HG03064 (cell line): ENCODE data around the gene TMEM176A.
"Not testable (repeated sequence)": the region's sequence is repeated elsewhere in the genome, so short reads cannot be mapped to it uniquely, and the experiment has no call there.

Experiments used
- ATAC-seq: cut with Tn5 transposase; IDR thresholded peaks from one replicate; pipeline ENCODE4 v1.9.1; 2021; ENCODE audit warnings: low read depth; ENCODE audit not compliant: unreplicated experiment

The TMEM176A gene

DNA sequence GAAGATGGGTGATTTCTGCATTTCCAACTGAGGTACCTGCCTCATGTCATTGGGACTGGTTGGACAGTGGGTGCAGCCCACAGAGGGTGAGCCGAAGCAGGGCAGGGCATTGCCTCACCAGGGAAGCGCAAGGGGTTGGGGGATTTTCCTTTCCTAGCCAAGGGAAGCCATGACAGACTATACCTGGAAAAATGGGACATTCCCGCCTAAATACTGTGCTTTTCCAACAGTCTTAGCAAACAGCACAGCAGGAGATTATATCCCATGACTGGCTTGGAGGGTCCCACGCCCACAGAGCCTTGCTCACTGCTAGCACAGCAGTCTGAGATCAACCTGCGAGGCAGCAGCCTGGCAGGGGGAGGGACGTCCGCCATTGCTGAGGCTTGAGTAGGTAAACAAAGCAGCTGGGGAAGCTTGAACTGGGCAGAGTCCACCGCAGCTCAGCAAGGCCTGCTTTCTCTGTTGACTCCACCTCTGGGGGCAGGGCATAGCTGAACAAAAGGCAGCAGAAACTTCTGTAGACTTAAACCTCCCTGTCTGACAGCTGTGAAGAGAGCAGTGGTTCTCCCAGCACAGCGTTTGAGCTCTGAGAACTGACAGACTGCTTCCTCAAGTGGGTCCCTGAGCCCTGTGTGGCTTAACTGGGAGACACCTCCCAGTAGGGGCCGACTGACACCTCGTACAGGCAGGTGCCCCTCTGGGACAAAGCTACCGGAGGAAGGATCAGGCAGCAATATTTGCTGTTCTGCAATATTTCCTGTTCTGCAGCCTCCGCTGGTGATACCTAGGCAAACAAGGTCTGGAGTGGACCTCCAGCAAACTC lies 7.3 kb downstream of the TMEM176A start:
- not testable (repeated sequence) for ATAC-seq

DNA sequence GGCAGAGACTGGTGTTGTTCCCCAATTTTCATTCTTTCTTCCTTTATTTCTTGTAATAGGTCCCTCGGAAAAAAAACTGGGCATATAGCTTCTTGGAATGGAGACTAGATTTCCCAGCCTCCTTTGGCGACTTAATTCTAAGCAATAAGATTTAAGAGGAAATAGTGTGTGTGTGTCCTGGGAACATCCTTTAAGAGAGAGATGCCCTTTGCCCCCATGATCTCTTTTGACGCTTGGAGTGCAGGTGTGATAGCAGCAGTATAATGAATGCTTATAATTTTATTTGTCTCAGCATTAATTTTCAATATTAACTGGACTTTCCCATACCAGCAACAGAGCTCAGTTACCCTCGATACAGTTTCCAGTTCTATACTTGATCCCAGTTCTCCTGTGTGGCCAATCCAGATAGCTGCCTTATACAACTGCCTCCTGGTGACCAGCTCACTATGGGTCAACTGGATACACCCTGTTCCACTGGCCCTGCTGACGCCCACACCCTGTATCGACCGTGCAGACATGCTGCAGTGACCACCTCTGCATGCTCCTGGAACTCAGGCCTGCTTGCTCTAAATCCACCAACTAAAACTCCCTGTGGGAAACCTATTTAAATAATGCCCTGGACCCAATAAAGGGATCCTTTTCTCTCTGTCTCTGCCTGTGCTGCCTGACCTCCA lies 13.9 kb downstream of the TMEM176A start:
- ATAC-seq = no peak

DNA sequence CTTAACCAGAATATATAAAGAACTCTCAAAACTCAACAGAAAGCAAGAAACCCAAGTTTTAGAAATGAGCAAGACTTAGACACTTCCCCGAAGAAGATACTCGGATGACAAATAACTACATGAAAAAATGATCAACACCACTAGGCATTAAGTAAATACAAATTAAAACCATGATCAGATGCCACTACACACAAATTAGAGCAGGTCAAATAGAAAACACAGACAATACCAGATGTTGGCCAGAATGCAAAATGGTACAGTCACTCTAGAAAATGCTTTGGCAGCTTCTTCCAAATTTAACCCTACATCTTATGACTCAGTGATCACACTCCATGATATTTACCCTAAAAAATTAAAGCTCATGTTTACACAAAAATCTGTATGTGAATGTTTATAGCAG lies 18.4 kb downstream of the TMEM176A start:
- ATAC-seq = no peak

DNA sequence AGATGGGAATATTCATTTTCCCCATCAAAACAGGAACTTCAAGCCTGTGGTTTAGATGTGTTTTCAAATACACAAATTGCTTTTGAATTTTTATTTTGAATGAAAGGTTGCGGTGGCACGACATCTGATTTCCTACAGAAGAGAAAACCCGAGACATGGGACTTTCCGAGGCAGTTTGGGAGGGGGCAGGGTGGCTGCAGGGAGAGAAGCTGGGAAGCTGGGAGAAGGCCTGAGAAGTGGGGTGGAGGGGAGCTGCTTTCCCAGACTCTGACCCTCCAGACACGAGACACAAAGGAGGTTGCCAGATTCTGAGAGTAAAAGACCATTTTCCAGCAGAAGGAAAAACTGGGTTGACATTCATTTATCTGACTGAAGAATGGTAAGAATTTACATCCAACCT lies 19.6 kb downstream of the TMEM176A start:
- ATAC-seq = no peak

DNA sequence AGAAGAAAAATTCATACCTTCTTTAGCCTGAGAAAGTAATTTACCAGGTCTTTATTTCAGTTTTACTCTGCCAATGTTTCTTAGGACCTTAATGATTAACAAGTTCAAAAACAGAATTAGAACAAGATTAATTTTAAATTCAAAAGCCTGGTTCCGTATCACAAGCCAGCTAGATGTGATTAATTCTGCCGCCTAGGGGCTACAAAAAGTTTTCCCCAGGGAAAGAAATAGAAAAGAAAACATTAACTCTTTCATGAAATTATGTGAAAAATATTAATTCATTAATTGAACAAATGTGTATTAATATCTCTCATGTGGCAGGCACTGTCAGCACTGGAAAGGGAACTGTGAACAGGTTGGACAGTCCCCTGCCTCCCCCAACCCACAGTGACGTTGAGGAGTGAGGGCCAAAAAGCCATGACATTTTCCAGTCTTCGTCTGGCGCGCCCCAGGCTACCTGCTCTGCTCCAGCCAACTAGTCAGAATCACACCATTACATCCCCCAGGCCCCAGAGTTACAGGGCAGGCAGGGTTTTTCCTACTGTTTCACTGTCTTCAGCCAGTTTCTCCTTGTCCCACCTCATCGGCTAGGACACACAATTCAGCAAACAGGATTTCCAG lies 20.1 kb downstream of the TMEM176A start:
- no peak for ATAC-seq

DNA sequence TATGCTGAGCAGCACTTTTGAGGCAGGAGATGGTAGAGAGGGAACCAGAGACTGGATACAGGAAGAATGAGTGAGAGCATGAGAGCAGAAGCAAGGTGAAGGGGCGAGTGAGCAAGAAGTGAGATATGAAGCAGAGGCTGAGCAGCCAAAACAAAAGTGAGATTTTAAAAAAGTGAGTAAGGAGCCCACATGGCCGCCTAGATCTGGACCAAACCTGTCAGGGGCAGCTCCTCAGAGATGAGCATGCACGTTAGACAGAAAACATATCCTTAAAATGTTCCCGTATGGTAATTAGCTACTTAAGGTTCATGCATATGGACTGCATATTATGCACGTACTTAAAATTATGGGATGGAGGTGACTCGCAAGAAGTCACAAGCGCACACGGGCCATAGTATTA lies 22.5 kb downstream of the TMEM176A start:
- ATAC-seq = no peak

DNA sequence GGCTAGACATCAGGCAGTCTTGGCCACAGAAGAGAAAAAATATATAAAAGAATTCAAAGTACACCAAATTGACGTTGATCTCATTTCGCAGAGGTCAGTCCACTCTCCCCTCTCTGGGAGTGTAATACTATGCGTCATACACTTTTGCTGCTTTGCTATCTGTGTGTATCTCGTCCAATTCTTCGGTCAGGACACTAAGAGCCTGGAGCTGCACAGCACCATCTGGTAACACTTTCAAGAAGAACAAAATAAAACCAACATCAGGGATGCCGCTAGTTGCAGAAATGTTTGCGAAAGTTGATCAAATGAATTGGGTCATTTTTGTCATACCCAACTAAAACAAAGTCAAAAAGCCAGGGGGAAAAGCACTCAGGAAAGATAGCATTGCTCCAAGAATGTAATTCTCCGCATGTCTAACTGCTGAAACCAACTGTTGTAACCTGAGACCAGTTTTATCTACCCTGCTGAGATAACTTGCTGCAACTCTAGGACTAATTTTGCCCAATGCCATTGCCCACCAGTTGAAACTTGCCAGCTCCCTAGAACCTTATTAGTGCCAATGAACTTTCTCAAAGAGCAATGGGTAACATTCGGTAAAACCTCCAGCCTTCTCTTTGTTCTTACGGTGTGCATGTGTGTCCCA lies 23.0 kb downstream of the TMEM176A start:
- no peak for ATAC-seq

DNA sequence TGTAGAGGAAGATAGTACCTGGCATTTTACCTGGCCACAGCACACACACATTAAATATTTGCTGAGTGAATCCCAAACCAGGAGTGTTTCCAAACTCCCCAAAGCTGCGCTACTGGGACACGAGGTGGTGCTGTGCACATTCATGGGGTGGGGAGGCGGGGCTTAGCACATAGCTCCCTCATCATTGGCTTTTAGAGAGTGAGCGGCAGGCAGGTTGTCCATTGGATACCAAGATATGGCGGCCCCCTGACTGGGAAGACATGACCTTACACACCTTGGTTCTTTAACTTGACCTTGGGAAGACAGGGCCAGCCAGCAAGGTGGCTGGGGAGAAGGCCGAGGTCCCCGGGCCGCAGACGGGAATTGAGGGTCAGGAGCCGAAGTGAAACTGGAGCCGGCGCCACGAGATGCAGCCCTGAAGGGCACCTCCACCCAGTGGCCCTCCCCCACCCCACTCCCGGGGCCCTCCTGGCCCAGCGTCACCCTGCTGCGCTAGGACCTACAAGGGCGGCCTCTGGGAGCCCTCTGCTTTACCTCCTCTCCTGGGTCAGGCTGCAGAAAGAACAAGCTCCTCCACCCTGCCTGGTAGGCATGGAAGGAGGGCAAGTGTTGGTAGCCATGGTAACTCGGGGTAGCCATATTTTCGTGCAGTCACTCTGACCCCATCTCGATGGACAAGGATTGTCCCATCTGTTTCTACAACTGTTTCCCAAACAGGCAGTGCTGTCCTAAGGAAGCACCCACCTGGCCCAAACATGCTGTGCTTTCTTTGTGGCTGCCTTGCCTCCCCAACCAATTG lies 24.0 kb downstream of the TMEM176A start:
- no peak for ATAC-seq

DNA sequence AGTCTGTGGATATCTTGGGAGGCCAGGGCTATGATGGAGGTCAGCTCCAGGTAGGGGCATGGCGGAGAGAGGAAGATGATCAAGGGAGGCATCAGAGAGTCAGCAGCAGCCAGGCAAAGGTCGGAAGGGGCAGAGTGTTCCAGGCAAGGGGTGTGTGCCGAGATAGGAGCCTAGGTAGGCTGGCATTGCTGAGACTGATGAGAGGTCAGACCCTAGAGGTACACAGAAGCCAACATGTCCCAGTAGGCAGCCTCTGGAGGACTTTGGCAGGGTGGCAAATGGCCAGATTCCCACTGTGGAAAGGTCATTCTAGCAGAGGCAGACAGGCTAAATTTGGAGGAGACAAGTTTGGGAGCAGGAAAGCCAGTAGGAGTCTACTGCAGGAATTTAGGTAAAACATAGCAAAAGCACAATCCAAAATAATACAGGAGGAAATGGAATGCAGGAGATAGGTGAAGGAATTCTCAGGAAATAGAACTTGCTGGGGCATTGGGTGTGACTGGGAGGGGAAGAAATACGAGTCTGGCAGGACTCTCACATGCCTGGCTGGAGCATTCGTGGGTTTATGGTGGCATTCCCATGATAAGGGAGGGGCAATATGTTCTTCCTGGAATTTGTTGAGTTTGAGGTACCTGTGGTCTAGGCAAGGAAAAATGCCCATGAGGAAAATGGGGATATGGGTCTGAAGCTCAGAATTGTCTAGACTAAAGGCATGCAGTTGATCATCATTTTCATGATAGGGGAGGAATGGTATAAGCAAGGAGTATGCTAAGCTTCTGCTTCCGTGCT lies 25.7 kb downstream of the TMEM176A start:
- ATAC-seq = no peak

DNA sequence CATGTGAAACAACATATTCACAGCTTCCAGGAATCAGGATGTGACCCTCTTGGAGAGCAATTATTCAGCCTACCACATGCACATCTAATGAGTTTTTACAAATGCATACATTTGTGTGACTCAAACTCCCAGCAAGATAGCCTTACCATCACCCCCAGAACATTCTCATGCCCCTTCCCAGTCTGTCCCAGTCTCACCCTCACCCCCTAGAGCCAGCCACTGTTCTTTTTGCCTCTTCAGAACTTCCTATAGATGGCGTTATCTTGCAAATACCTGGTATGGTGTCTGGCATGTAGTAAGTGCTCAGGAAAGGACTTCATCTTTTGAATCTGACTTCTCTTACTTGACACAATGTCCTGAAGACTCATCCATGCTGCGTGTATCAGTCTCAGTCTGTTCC lies 27.8 kb downstream of the TMEM176A start:
- no peak for ATAC-seq

DNA sequence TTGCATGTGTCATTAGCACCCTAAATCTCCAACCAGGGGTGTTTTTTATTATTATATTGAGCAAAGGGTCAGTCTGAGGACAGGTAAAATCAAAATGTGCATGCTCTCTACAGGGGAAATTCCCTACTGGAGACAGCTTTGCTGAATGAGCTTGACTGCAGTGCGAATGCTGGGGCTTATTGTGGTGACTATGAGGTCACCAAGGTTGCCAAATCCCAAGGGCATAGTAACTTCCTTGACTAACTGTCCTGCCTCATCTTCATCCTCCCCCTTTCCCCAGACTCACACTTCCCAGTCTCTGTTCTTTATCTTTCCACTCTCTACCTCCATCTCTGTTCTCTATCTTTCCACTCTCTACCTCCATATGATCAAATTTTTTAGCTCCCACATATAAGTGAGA lies 28.9 kb downstream of the TMEM176A start:
- no peak for ATAC-seq

DNA sequence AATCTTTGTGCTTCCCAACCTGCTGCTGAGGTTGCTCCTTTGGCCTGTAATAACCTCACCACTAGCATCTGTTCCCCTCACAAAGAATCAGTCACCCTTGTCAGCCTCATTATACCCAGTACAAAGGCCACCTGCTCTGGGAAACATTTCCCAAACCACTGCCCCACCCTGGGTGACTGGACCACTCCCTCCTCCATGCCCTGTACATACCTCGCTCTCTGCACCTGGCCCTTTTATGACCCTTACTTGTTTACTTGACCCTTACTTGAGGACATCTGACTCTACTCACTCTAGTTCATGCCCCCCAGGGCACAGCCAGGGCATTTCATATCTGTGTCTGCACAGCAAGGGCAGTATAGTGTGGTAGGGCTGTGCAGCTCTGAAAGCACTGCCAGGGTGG lies 30.4 kb downstream of the TMEM176A start:
- no peak for ATAC-seq

DNA sequence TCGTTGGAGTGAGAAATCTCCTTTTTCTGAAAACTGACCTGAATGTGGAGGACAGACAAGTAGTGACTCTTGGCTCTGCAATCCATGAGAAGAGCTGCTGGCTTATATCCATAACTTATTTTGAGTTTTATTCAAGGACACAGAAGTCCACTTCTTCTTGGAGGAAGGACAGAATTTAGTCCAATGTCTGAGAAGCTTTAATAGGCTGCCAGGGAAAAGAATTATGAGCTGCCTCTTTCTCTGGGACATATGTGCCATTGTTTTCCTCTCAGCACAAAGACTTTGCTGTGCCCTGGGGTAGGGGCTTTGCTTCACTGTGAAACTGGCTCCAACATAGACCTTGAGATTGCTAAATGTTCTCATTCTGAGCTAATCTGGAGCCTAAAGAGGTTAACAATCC lies 31.3 kb downstream of the TMEM176A start:
- ATAC-seq = no peak

DNA sequence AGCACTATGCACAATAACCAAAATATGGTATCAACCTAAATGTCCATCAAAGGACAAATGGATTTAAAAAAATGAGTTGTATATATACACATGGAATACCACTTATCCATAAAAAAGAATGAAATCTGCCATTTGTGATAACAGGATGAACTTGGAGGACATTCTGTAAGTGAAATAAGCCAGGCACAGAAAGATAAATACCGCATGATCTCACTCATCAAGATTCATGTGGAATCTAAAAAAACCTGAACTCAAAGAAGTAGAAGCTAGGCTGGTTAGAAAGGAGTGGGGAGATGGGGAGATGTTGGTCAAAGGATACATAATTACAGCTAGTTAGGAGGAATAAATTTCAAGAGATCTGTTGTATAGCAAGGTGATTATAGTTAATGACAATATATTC lies 34.5 kb downstream of the TMEM176A start:
- ATAC-seq = no peak

DNA sequence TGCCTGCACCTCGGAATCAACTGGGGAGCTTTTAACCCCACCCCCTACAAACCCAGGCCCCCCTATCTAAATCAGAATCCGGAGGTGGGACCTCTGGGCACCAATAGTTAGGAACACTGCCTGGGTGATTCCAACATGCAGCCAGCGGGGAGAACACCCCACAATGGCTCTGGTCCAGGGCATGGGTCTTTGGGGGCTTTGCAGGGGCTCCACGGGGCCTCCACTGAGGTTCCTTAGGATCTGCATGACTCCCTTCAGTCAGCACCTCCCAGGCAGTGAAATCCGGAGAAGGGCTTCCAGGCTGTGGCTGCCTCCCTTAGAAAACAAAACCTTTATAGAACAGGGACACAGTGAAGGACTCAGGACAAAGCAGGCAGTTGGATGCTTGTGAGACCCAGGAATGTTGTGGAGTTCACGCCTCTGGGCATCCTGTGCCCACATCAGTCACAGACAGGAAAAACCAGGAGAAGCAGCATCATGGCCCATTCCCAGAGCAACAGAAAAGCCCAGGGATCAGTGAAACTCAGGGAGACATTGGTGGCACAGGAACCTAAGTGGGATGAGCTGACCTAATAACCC lies 35.2 kb downstream of the TMEM176A start:
- ATAC-seq = no peak

DNA sequence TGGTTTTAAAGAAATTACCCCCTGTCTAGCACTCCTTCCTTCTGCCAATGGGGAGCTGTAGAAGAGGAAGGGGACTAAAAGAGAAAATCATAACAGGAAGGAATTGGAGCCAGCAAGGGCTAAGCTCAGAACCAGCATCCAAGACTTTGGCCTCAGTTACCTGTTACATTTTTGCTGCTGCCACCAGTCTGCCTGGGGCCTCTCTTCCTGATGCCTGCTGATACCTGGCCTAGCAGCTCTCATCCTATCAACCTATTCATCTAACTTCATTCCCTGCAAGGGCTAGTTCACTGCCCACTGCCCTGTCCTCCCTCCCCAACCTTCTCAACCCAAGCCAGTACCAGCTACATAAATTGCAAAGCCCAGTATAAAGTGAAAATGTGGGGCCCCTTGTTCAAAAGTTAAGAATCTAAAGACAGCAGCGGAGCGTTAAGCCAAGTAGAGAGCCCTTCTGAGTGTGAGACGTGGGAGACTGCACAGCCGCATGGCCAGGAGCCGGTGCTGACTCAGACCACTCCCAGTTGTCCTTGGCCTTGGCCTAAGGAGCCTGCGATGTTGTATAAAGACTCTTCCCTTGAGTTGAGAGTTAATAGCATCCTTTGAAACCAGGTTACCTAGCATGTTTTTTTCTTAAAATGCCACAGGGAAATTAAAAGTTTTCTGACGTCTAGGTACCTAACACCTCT lies 38.5 kb downstream of the TMEM176A start:
- ATAC-seq = no peak

DNA sequence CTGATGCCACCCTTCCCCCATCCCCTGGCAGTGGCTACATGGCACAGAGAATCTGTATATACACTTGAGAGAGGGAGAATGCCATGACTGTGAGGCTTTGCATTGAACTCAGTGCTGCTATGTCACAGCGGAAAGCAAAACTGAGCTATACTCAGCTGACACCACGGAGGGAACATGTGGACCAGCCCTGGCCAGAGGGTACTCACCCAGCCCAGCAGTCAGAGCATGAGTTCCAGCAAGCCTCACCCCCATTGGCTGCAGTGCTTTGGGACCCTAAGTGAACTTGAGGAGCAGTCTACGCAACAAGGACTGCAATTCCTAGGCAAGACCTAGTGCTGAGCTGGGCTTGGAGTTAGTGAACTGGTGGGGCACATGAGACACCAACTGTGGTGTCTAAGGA lies 41.4 kb downstream of the TMEM176A start:
- no peak for ATAC-seq

DNA sequence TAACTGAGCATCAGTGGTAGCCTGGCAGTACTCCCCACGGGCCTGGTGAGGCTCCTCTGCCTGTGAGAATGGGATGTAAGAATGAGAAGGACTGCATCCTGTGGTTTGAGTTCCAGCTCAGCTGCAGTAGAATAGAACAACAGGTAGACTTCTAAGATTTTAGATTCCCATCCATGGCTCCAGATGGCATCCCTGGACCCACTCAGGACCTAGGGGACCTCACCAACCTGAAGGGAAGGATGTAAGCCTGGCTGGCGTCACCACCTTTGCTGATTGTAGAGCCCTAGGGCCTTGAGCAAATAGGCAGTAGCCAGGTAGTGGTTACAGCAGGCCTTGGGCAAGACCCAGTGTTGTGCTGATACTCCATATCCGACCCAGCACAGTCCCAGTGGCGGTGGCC lies 42.1 kb downstream of the TMEM176A start:
- no peak for ATAC-seq

DNA sequence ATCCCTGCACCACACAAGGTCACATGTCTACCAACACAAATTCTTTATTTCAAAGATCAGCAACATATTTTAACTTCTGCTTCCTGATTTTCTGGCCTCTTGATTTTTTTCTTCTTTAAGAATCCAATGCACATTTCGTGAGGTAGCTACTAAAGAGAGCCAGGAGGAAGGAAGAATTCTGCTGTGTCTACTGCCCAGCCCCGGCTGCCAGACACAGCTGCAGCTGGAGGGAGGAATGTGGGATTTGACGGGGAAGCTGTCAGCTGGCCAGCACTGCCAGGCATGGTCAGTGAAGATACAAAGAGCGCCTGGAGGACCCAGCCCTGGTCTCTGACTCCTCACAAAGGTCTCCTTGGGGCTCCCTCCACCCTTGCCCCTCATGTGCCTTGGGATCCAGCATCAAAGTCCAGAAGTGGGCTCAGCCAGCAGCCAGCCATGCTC lies 44.9 kb downstream of the TMEM176A start:
- ATAC-seq = no peak
